HPDE6-E6E7 (cell line): Measurements from ENCODE around the gene NUP54.

Source experiments
- DNase-seq: peaks from one replicate; pipeline ENCODE4 v3.0.0; 2011; ENCODE audit warnings: missing footprints; ENCODE audit errors: extremely low spot score

NUP54 gene

GRCh38 chr4:76148142-76148865 lies at the start of gene NUP54:
Gene NUP54, minus strand, starts transcription at chr4:76148397. Its CDS starts 23 bp downstream, at chr4:76148374.
- peak; percentile 92 for DNase-seq

- no peak for DNase-seq
Measured at GRCh38 chr4:76197031-76197743, 49.0 kb upstream of the NUP54 start.

- DNase-seq = no peak
Measured at GRCh38 chr4:76196376-76196775, 48.2 kb upstream of the NUP54 start.

GRCh38 chr4:76195326-76195725 lies 47.1 kb upstream of the NUP54 start:
- DNase-seq = no peak

GRCh38 chr4:76194325-76194724 lies 46.1 kb upstream of the NUP54 start:
- DNase-seq = peak; percentile 84

GRCh38 chr4:76192236-76192635 lies 44.0 kb upstream of the NUP54 start:
- DNase-seq = no peak

- no peak for DNase-seq
Measured at GRCh38 chr4:76188557-76188956, 40.4 kb upstream of the NUP54 start.

GRCh38 chr4:76188149-76188548 lies 40.0 kb upstream of the NUP54 start:
- no peak for DNase-seq

GRCh38 chr4:76187152-76187551 lies 39.0 kb upstream of the NUP54 start:
- DNase-seq = no peak

- no peak for DNase-seq
Measured at GRCh38 chr4:76182463-76182862, 34.3 kb upstream of the NUP54 start.

- DNase-seq = peak; percentile 80
Measured at GRCh38 chr4:76179398-76180318, 31.5 kb upstream of the NUP54 start.

GRCh38 chr4:76178296-76178695 lies 30.1 kb upstream of the NUP54 start:
- no peak for DNase-seq

GRCh38 chr4:76177709-76178108 lies 29.5 kb upstream of the NUP54 start:
- no peak for DNase-seq

GRCh38 chr4:76175336-76175735 lies 27.1 kb upstream of the NUP54 start:
- DNase-seq = no peak

GRCh38 chr4:76174216-76174615 lies 26.0 kb upstream of the NUP54 start:
- DNase-seq = no peak

- DNase-seq = no peak
Measured at GRCh38 chr4:76168688-76169087, 20.5 kb upstream of the NUP54 start.

- no peak for DNase-seq
Measured at GRCh38 chr4:76166480-76166879, 18.3 kb upstream of the NUP54 start.

- DNase-seq = no peak
Measured at GRCh38 chr4:76160355-76160754, 12.2 kb upstream of the NUP54 start.

GRCh38 chr4:76156635-76157034 lies 8.4 kb upstream of the NUP54 start:
- DNase-seq = no peak

GRCh38 chr4:76155979-76156378 lies 7.8 kb upstream of the NUP54 start:
- DNase-seq = no peak

- no peak for DNase-seq
Measured at GRCh38 chr4:76153356-76153755, 5.2 kb upstream of the NUP54 start.

GRCh38 chr4:76147454-76148141 lies 599 bp downstream of the NUP54 start:
- DNase-seq = peak; percentile 78
